Smooth muscle cell (in vitro differentiated cells): Measurements from ENCODE around the gene PCDH18. TPM values are rescaled to one million over a fixed set of nuclear protein-coding genes. Genes with fewer than 3 reads are reported as not detected.

Source experiments
- DNase-seq: peaks from one replicate; lab custom pipeline; 2025; ENCODE audit not compliant: unreplicated experiment; lab: John Stamatoyannopoulos, UW
- H2AFZ ChIP-seq: fragments of 200-600 bp; sonication (generic); 2 replicates; pipeline ENCODE4 v1.6.0; 2016; ENCODE audit warnings: antibody characterized with exemption, low read depth, mild to moderate bottlenecking
- H3F3A ChIP-seq: fragments of 200-600 bp; sonication (generic); 2 replicates; pipeline ENCODE4 v1.6.0; 2017; ENCODE audit warnings: antibody characterized with exemption, low read depth
- H3K27ac ChIP-seq: fragments of 200-600 bp; sonication (generic); 2 replicates; pipeline ENCODE4 v1.5.1; 2016; ENCODE audit warnings: low read depth, mild to moderate bottlenecking
- H3K27me3 ChIP-seq: fragments of 200-600 bp; sonication (generic); 2 replicates; pipeline ENCODE4 v1.6.1; 2016; ENCODE audit warnings: low read depth, mild to moderate bottlenecking
- H3K36me3 ChIP-seq: fragments of 200-600 bp; sonication (generic); 2 replicates; pipeline ENCODE4 v1.5.1; 2016; ENCODE audit warnings: low read depth
- H3K4me1 ChIP-seq: fragments of 200-600 bp; sonication (generic); 2 replicates; pipeline ENCODE4 v1.5.1; 2016; ENCODE audit warnings: low read depth
- H3K4me2 ChIP-seq: fragments of 200-600 bp; sonication (generic); 2 replicates; pipeline ENCODE4 v1.6.0; 2016; ENCODE audit warnings: mild to moderate bottlenecking
- H3K4me3 ChIP-seq: fragments of 200-600 bp; sonication (generic); 2 replicates; pipeline ENCODE4 v1.5.1; 2016; ENCODE audit warnings: mild to moderate bottlenecking
- H3K79me2 ChIP-seq: fragments of 200-600 bp; sonication (generic); 2 replicates; pipeline ENCODE4 v1.6.0; 2016; ENCODE audit warnings: low read depth, mild to moderate bottlenecking
- H3K9ac ChIP-seq: fragments of 200-600 bp; sonication (generic); 2 replicates; pipeline ENCODE4 v1.6.0; 2016; ENCODE audit warnings: low read depth
- H3K9me3 ChIP-seq: fragments of 200-600 bp; sonication (generic); replicated peaks from 2 replicates; pipeline ENCODE4 v1.5.1; 2016; ENCODE audit warnings: low read depth
- H4K20me1 ChIP-seq: fragments of 200-600 bp; sonication (generic); 2 replicates; pipeline ENCODE4 v1.6.0; 2016; ENCODE audit warnings: low read depth
- WGBS: methylation state at CpG from one replicate; pipeline ENCODE4 v1.1.7; 2016; ENCODE audit warnings: low lambda C conversion rate; 5-methylcytosine and 5-hydroxymethylcytosine counted together
- polyA plus RNA-seq: library from polyadenylated mRNA; unstranded; fragments of >200 nt; fragmentation: Nextera tagmentation; extraction: Ambion mirVana; gene quantifications from 2 replicates; pipeline ENCODE4 v1.2.1, GENCODE V29; 2016
- total RNA-seq: library from RNA; depleted of rRNA; stranded (reverse); fragments of >200 nt; gene quantifications from 2 replicates; pipeline ENCODE4 v1.2.3, GENCODE V29; 2014
- TF ChIP-seq, protein P1 (sequence below): fragments of 200-600 bp; sonication (generic); IDR thresholded peaks from 2 replicates; pipeline ENCODE4 v1.5.1; 2017; ENCODE audit warnings: borderline replicate concordance, mild to moderate bottlenecking, antibody characterized with exemption; ENCODE audit not compliant: insufficient read depth, poor library complexity, severe bottlenecking

The PCDH18 gene, protein sequence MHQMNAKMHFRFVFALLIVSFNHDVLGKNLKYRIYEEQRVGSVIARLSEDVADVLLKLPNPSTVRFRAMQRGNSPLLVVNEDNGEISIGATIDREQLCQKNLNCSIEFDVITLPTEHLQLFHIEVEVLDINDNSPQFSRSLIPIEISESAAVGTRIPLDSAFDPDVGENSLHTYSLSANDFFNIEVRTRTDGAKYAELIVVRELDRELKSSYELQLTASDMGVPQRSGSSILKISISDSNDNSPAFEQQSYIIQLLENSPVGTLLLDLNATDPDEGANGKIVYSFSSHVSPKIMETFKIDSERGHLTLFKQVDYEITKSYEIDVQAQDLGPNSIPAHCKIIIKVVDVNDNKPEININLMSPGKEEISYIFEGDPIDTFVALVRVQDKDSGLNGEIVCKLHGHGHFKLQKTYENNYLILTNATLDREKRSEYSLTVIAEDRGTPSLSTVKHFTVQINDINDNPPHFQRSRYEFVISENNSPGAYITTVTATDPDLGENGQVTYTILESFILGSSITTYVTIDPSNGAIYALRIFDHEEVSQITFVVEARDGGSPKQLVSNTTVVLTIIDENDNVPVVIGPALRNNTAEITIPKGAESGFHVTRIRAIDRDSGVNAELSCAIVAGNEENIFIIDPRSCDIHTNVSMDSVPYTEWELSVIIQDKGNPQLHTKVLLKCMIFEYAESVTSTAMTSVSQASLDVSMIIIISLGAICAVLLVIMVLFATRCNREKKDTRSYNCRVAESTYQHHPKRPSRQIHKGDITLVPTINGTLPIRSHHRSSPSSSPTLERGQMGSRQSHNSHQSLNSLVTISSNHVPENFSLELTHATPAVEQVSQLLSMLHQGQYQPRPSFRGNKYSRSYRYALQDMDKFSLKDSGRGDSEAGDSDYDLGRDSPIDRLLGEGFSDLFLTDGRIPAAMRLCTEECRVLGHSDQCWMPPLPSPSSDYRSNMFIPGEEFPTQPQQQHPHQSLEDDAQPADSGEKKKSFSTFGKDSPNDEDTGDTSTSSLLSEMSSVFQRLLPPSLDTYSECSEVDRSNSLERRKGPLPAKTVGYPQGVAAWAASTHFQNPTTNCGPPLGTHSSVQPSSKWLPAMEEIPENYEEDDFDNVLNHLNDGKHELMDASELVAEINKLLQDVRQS
- total RNA-seq (51.3 and 58.8 TPM in 2 replicates), polyA plus RNA-seq (13.4 and 24.5 TPM in 2 replicates)

DNA sequence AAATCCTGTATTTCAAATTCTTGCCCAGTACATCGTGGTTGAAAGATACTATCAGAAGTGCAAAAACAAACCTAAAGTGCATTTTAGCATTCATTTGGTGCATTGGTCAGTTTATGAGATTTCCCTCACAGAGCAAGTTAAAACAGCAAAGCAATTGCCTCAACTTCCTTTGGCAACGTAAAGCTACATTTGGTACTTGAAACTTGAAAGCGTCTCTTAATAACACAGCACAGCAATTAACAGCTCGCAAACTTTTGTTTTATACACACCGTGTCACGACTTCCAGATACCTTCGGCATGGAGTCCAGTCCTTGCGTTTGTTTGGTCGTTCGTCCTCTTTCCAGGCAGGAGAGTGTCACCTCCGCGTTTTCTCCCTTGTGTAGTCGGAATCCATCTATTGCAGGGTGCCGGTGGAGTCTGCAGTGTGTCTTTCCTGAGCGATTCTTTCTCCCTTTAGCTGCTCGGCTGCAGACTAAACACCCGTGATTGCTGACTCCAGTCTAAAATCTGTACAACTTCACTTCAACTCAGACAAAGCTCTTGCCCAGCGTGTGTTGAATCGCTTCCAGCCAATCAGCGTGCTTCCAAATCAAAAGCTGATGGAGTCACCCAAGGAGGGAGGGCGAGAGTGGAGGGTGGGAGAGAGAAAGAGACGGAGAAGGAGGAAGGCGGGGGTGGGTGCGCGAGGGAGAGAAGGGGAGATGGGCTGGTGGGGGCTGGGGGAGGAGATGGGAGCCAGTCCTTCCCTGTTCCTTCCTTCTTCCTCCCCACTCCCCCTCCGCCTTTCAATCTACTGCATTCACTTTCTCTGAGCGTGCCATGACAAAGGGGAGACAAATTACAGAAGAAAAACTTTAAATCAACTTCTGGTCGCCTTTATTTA is at the start of gene PCDH18:
PCDH18 (minus strand) TSS at position 509 of the 883 bp plus-strand sequence; CDS start at position 103, 406 bp downstream.
- Histone ChIP-seq H3K36me3 (no peaks in the 10 kb centered on the region), H3K4me1 (peaks cover 60% of the 10 kb centered on the region), H3K4me3 (peak within 1 kb of the TSS; percentile 67), H3K9ac (peak within 1 kb of the TSS; percentile 57), H3K4me2 (peak within 1 kb of the TSS; percentile 90), H3K79me2 (peaks cover 37% of the 10 kb centered on the region), H4K20me1 (peaks cover 25% of the 10 kb centered on the region), H3K27me3 (no peaks in the 10 kb centered on the region), H3K27ac (peak within 1 kb of the TSS; percentile 81), H2AFZ (peak within 1 kb of the TSS; percentile 89), H3F3A (peaks cover 14% of the 10 kb centered on the region), H3K9me3 (no peaks in the 10 kb centered on the region)
- DNase-seq, result peak; percentile 26
- TF ChIP-seq, protein P1, sequence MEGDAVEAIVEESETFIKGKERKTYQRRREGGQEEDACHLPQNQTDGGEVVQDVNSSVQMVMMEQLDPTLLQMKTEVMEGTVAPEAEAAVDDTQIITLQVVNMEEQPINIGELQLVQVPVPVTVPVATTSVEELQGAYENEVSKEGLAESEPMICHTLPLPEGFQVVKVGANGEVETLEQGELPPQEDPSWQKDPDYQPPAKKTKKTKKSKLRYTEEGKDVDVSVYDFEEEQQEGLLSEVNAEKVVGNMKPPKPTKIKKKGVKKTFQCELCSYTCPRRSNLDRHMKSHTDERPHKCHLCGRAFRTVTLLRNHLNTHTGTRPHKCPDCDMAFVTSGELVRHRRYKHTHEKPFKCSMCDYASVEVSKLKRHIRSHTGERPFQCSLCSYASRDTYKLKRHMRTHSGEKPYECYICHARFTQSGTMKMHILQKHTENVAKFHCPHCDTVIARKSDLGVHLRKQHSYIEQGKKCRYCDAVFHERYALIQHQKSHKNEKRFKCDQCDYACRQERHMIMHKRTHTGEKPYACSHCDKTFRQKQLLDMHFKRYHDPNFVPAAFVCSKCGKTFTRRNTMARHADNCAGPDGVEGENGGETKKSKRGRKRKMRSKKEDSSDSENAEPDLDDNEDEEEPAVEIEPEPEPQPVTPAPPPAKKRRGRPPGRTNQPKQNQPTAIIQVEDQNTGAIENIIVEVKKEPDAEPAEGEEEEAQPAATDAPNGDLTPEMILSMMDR, result no peak
- under 1% methylated on average over 24 of the region's 28 CpGs for WGBS

DNA sequence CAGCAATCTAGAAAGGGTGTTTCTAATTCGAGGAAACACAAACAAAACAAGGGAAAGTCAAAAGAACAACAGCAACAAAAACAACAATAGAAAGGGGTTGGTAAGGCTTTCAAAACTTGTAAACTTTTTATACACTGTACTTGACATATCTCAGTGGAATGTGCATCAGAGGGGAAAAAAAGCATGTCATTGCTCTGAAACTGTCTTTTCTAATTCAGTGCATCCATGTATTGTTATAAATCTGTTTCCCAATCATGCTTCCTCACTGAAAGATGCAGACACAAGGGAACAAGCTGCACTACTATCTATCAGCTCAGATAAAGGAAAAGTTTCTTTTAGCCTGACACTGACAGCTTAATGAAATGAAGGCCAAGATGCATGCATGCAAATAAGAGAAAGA is 44.2 kb upstream of the PCDH18 start:
- TF ChIP-seq, protein P1, result no peak
- no peaks in the 10 kb centered on the region for H3F3A ChIP-seq
- H2AFZ ChIP-seq, result no peak overlapping the region
- 68% methylated on average over 1 of the region's 1 CpG for WGBS
- H3K4me2 ChIP-seq, result no peak overlapping the region
- H3K9me3 ChIP-seq, result no peaks in the 10 kb centered on the region
- no peaks in the 10 kb centered on the region for H3K4me1 ChIP-seq
- H3K27me3 ChIP-seq, result no peaks in the 10 kb centered on the region
- H4K20me1 ChIP-seq, result no peaks in the 10 kb centered on the region
- H3K4me3 ChIP-seq, result no peak overlapping the region
- DNase-seq, result no peak
- H3K9ac ChIP-seq, result no peak overlapping the region
- no peaks in the 10 kb centered on the region for H3K79me2 ChIP-seq
- no peaks in the 10 kb centered on the region for H3K36me3 ChIP-seq
- H3K27ac ChIP-seq, result no peak overlapping the region

DNA sequence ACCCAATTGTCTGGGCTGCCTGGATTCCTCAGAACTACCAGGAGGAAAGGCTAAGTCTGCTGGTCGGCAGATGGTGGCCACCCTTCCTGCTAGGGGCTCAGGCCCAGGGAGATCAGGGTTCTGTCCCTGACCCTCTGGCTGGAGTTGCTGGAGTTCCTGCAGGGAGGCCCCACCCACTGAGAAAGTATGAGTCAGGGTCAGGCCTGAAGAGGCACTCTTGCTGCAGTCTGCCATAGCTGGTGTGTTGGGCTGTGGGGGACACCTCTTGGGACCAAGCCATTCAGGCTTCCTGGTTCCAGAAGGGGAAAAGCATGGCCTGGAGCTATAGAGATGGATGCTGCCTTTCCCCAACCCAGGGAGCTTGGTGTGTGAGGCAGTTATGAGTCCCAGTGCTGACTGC is 40.4 kb upstream of the PCDH18 start:
- Histone ChIP-seq H4K20me1 (no peaks in the 10 kb centered on the region), H3K4me2 (no peak overlapping the region), H3K79me2 (no peaks in the 10 kb centered on the region), H3K4me1 (no peaks in the 10 kb centered on the region), H3F3A (no peaks in the 10 kb centered on the region), H3K36me3 (no peaks in the 10 kb centered on the region), H3K9ac (no peak overlapping the region), H3K4me3 (no peak overlapping the region), H3K27ac (no peak overlapping the region), H2AFZ (no peak overlapping the region), H3K9me3 (no peaks in the 10 kb centered on the region), H3K27me3 (no peaks in the 10 kb centered on the region)
- DNase-seq, result no peak
- 92% methylated on average over 1 of the region's 1 CpG for WGBS
- TF ChIP-seq, protein P1, result no peak
